Tibial nerve (tissue), 3 donors: ENCODE measurements around the gene SDHAF4.

Experiments
- POLR2A ChIP-seq, 2 donors: fragments of 450-650 bp; IDR thresholded peaks; one replicate each; pipeline ENCODE4 v1.6.1; 2017; ENCODE audit warnings: antibody characterized with exemption in 2 of 2, mild to moderate bottlenecking in 2 of 2, moderate library complexity in 2 of 2
- TF ChIP-seq, protein P1 (sequence below), 5 experiments: fragments of 200-600 bp in 3 of 5; fragments of 450-650 bp in 2 of 5; sonication (generic) in 3 of 5; IDR thresholded peaks; one replicate each; pipeline ENCODE4 v1.5.1; 2016 to 2019; ENCODE audit warnings: antibody characterized with exemption in 5 of 5, mild to moderate bottlenecking in 3 of 5, moderate library complexity in 2 of 5

GRCh38 chr6:70620746-70621145 lies 54.0 kb downstream of the SDHAF4 start:
- TF ChIP-seq, protein P1, sequence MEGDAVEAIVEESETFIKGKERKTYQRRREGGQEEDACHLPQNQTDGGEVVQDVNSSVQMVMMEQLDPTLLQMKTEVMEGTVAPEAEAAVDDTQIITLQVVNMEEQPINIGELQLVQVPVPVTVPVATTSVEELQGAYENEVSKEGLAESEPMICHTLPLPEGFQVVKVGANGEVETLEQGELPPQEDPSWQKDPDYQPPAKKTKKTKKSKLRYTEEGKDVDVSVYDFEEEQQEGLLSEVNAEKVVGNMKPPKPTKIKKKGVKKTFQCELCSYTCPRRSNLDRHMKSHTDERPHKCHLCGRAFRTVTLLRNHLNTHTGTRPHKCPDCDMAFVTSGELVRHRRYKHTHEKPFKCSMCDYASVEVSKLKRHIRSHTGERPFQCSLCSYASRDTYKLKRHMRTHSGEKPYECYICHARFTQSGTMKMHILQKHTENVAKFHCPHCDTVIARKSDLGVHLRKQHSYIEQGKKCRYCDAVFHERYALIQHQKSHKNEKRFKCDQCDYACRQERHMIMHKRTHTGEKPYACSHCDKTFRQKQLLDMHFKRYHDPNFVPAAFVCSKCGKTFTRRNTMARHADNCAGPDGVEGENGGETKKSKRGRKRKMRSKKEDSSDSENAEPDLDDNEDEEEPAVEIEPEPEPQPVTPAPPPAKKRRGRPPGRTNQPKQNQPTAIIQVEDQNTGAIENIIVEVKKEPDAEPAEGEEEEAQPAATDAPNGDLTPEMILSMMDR (IDR thresholded peaks at IDR 0.05): no peak
- TF ChIP-seq POLR2A (IDR thresholded peaks at IDR 0.05): no peak
